Hematopoietic multipotent progenitor cell (in vitro differentiated cells): ENCODE measurements around the gene ATG2A. TPM values are rescaled to one million over a fixed set of nuclear protein-coding genes. Genes with fewer than 3 reads are reported as not detected.

Experiments used
- DNase-seq, 3 donors: peaks; one replicate each; pipeline ENCODE4 v3.0.0-alpha.2; 2011 to 2015; ENCODE audit warnings: low read depth in 2 of 3, low spot score in 2 of 3
- total RNA-seq: library from RNA; depleted of rRNA; stranded (reverse); fragments of >200 nt; gene quantifications from one replicate; pipeline ENCODE4 v1.2.3, GENCODE V29; 2012

Gene ATG2A
- total RNA-seq, 1 donor: 29.9 TPM

- peak in 1 of 3 donors; percentile 73 for DNase-seq
Observed at GRCh38 chr11:64859542-64860414, 57.2 kb downstream of the ATG2A start.

DNA sequence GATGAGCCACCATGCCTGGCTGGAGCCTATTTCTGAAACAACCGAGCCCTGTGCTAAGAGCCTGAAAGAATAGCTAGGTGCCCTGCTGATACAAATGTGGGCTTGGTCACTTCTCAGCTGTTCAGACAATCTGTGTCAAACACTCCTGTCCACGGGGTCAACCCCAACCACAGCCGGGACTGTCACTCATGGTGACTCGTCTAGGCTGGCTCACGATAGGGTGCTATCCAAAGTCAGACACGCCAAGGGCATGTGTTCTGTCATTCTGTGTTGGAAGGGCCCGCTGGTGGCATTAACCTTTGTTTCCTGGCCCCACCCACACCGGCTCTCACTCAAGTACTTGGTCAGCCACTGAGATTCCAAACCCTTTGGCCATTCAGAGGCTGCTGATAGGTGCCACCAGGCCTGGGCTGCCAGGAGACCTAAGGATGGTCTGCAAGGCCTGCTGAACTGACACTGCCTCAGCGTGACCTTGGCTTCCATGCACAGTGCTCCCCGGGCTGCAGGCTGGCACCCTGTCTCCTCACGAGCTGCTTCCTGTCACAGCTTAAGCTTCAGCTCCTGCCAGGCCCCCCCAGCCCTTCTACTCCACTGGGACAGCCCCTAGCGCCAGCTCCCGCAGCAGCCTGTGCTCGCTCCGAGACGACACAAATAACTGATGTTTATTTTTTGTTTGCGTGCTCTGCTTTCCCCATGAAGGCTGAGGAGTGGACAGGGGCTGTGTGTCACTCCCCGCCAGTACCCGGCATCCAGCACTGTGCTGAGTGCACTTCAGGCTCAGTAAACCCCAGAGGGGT, 58.3 kb downstream of the ATG2A start:
- no peak for DNase-seq

GRCh38 chr11:64857485-64857884, 59.5 kb downstream of the ATG2A start:
- DNase-seq: no peak

- DNase-seq: peak in 1 of 3 donors; percentile 61
Observed at GRCh38 chr11:64856382-64857227, 60.4 kb downstream of the ATG2A start.

DNA sequence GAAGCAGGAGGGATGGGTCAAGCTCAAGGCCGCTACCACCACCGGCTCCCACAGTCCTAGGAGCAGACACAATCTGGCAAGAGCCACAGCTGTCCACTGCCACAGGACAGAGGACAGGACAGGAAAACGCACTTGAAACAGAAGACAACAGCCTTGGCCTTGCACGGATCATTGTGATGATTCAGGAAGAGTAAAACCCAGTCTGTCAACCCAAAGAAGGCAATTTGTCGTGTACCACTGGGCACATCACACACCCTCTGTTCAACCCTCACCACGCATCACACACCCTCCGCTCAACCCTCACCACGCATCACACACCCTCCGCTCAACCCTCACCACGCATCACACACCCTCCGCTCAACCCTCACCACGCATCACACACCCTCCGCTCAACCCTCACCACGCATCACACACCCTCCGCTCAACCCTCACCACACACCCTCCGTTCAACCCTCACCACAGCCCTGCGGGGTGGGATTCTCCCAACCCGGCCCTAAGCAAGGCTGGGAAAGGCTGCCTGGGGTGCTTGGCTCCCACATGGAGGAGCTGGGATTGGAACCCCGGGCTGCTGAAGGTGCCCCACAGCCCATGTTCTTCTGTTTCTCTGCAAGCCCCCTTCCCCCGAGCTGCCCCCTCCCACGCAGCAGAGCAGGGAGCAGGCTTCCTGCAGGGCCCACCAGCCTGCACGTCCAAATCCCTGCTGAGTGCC, 61.3 kb downstream of the ATG2A start:
- no peak for DNase-seq

- no peak for DNase-seq
Observed at GRCh38 chr11:64854534-64855502, 62.2 kb downstream of the ATG2A start.

DNA sequence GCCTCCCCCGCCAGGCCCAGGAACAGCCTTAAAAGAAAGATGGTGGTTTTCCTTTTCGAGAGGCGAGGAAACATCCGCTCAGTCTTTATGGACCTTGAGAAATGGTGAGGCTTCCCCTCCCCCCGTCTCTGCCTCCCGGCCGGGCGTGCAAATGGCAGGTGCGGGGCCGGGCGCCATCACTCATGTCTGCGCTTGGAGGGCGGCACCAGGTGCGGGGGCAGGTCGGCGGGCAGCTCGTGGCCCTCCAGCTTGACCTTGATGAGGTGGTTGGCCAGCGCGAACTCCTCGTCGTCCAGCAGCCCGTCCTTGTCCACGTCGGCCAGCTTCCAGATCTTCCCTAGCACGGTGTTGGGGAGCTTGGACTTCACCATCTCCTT, 62.9 kb downstream of the ATG2A start:
- DNase-seq: no peak

DNA sequence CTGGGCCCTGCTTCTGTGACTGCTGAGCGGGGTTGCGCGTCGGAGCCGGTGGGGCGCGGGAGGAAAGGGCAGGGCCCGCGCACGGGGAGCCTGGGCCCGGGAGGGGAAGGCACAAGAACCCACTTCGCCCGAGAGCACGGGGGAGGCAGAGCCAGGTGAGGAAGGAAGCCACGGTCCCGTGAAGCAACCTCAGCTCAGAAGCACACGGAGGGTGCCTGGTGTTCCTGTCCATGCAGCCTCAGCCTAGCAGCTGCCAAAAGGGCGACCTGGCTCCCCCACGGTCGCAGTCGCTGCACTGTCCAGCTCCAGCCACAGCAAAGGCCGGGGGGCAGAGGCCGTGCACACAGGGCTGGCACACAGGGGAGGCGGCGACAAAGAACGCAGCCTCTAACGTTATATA, 63.3 kb downstream of the ATG2A start:
- DNase-seq: no peak

DNA sequence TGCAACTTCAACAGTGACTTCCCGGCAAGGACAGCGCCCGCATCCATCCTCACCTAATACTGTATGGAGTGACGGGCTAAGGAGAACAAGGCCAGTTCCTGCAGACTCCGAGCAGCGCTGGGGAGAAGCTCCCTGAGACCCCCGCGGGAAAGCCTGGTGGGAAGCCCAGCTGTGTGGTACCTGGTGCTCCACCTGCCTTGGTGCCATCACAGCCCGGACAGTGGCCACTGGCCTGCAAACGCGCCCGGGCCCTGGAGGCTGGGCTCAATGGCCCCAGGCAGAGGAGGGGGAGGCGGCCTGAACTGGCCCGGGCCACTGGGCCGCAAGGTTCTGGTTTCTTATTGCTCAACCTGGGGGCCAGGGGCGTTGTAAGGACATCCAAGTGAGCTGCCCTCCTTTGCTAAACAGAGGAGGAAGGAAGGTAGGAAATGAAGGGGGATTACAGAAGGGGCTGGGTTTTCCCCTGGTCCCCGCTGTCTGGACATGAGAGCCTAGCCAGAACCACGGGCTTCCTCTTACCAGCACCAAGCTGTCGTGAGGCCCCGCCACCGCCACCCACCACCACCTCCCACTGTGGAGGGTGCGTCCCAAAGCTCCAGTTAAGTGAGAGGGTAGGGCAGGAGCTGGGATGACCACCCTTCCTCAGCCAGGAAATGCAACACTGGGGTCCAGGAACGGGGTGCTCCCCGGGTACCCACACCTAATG, 64.1 kb downstream of the ATG2A start:
- DNase-seq: no peak

DNA sequence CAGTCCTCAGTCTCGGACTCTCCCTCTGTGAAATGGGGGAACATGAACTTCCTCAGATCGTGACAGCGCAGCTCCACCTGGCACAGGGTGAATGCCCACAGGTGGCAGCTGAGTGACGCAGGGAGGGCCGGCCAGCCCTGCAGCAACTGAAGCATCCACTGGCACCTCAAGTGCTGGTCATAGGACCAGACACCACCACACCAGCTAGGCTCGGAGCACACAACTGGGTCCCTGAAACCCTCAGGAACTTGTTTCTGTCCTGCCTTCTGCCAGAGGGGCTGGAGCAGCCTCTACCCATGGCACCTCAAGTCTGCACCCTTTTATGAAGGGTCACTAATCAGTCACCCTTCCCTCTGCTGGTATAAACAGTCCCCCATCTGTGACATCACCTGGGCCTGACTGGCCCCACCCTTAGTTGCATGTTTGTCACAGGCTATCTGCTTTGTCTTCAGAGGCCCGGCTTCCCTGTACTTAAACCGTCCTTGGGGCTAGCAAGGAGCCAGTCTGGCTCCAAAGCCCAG, 65.1 kb downstream of the ATG2A start:
- DNase-seq: no peak

GRCh38 chr11:64850979-64851567, 65.9 kb downstream of the ATG2A start:
- peak in 2 of 3 donors; percentile 59 to 68 for DNase-seq

DNA sequence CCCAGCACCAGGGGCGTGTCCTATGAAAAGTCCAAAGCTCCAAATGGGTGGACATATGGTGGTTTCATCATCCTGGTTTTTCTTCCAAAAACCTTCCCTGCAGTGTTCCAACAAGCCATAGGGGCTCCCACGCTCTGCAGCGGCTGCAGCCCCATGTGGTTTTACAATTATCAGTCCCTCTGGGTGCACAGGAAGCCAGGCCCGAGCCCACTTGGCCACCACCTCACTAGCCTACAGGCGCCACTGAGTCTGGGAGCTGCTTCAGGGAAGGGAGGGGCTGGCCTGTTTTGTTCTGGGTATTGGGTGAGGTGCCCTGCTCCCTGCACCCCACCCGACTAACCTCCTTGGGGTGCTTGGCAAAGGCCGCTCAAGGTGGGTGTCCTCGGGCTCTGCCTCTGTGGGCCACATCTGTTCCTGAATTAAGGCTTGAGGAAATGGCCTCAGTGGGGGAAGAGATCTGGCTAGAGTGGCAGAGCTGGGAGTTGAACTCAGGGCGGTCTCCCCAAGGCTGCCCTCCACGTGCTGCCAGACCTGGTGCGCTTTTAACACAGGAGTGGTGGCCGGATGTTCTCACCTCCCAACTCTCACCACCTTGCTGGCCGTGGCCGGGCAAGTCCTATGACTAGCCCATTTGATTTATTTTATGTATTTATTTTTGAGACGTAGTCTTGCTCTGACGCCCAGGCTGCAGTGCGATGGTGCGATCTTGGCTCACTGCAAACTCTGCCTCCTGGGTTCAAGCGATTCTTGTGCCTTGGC, 67.2 kb downstream of the ATG2A start:
- DNase-seq: no peak

DNA sequence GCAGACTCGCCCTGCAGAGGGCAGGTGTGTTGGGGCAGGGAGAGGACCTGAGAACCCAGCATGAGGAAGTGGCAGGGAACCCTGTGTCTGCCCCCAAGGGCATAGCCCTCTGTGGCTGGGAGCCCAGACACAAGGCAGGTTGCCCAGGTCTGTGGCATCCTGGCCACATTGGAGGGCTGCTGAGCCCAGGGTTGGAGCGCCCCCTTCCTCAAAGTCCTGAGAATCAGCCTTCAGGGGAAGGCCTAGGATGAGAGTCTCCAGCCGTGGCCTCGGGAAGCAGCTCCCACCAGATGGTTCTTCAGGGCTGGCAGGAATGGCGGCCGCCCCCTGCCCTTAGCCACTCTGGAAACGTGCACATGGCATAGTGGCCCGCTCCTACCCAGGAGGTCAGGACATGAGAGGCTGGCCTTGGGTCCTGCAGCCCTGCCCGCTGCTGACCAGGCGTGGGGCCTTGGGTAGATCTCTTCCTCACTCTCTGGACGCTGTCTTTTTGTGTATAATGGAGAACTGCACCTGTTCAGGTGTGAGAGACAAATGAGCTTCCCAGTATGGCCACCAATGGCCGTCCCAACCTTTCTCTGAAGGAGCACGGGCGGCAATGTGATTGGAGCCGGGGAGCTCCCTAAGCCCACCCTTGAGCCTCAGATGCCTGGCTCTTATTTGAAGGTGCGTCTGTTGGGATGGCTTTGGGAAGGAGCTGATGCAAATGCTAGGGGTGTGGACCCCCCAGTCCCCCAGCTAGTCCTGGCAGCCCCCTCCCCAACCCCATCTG, 68.0 kb downstream of the ATG2A start:
- peak in 1 of 3 donors; percentile 46 for DNase-seq

DNA sequence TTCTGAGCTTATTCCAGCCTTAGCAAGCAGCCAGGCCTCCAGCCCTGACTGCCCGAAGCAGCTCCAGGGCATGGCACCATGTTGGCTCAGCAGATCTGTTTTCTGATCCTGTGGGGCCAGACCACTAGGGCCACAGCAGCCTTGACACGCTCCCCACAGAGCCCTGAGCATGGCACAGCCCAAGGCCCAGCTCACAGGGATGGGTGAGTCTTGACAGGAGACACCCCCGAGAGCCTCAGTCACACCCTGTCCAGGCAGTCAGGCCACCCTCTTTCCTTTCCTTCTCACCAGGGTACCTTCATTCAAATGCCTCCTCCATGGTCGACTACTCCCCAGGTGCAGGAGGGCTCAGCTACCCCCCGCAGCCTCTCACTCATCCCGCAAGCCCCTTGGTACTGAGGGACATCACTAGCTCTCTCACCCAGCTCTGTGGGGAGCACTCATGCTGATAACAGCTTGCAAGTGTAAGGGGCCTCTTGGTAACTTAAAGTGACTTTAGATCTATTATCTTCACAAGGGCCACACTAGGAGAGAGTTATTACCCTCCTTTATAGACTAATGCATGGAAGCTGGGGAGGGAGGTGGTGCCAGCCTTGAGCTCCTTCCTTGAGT, 68.7 kb downstream of the ATG2A start:
- DNase-seq: no peak

- peak; percentile 87 to 96 (median 90) for DNase-seq
Observed at GRCh38 chr11:64846998-64847666, 69.9 kb downstream of the ATG2A start.
